UCSD-AML1 (cell line): ENCODE measurements around the gene ABTB2.
"Not testable (repeated sequence)": the region's sequence is repeated elsewhere in the genome, so short reads cannot be mapped to it uniquely, and the experiment has no call there.

Experiments used
- DNase-seq: peaks from one replicate; lab custom pipeline; 2025; ENCODE audit not compliant: unreplicated experiment; lab: John Stamatoyannopoulos, UW

The ABTB2 gene

DNA sequence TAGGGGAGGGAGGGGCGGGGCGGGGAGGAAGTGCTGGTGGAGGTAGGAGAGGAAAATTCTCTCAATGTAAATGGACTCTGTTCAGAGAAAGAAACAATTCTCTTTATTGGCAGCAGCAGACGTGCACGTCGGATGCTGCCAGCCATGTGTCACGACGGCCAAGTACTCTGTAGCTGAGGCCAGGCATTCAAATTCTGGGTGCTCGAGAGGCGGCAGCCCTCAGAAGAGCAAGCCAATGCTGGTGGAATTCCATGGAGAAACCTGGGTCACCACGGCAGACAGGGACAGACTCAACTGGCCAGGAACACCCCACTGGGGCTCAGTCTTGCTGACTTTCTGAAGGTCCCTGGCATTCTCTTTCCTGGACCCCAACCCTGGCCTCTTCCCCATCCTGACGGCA is 90.8 kb downstream of the ABTB2 start:
- peak; percentile 49 for DNase-seq

DNA sequence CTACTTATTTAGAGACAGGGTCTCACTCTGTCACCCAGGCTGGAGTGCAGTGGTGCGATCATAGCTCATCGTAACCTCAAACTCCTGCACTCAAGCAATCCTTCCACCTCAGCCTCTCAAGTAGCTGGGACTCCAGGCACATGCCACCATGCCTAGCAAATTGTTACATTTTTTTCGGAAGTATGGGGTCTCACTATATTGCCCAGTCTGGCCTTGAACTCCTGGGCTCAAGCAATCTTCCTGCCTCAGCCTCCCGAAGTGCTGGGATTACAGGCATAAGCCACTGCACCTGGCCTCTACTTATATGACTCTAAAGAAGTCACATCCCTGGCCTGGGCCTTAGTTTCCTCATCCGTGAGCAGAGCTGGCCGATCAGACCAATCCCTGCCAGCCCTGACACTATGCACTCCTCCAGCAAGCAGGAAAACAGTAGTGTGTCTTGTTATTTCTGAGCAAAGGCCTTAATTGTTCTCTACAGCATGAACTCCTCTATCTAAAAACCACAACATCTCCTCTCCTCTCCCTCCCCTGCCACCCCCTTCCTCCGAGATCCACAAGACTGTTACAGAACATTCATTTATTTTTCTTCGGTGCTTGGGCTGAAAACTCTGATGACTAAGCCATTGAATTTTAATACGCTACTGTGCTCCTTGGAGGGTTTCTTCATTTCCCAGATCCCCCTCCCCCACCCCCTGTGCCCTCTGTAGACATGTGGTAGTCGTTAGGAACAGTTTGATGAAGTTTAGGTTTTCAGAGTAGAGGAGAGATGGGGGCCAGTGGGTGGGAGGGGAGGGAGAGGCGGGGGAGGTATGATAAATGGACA is 91.5 kb downstream of the ABTB2 start:
- peak; percentile 59 for DNase-seq

DNA sequence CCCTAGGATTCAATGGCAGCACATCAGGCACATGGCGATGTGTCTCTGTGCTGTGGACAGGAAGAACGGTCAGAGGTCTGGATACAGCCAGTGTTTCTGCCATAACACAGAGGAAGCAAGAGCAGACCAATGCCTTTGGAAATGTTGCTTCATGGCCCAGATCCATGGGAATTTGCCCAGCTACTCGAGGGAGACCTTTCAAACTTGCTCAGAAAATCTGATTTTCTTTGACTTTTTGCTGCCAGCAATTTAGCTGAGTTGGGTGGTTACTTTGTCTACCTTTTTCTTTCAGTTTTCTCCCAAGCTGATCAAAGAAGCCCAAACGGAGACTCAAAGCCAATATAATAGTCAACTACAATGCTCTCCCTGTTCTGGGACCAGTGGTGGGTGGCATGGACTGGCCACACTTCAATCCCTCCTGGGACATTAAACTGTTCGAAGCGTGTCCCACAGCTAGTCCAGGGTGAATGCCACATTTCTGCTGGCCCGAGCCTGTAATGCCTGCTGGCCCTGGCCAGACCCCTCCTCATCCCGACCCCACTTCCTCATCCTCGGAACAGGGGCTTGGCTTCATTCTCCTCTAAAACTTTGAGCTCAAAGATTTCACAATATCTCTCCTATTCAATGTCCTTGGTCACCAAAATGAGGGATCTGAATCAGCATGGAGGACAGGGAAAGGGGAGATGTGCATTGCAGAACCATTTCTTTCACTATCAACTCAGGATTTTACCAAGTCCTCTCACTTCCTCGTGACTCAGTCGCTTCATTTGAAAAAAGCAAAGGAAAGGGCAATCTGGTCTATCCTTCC is 93.3 kb downstream of the ABTB2 start:
- DNase-seq: no peak

DNA sequence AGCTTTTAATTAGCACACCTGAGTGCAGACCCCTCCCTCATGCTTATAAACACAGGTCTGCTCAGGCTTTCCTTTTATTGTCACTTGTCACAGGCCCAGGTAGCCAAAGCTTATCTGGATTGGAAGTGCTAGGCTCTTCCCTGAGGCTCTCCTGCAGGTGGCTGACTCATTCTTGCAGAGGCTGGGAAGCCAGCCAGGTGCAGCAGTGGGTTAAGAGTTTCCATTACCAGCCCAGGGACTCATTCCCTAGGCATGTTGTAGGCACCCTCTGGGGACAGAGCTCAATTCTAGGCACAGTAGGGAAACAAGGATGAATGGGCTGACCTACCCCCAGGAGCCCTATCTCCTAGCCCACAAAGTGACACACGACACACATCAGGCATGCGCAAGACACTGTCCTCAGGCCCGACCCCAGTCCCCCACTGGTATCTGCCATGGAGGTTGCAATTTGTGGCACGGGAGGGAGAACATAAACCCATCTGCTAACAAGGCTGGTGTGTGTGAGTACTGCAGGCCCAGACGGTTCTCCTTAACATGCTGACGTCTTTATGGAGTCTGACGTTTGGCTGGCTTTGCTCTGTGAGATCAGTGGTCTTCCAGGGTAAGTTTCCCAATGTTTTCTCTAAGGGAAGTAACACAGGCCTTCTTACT is 94.2 kb downstream of the ABTB2 start:
- no peak for DNase-seq

DNA sequence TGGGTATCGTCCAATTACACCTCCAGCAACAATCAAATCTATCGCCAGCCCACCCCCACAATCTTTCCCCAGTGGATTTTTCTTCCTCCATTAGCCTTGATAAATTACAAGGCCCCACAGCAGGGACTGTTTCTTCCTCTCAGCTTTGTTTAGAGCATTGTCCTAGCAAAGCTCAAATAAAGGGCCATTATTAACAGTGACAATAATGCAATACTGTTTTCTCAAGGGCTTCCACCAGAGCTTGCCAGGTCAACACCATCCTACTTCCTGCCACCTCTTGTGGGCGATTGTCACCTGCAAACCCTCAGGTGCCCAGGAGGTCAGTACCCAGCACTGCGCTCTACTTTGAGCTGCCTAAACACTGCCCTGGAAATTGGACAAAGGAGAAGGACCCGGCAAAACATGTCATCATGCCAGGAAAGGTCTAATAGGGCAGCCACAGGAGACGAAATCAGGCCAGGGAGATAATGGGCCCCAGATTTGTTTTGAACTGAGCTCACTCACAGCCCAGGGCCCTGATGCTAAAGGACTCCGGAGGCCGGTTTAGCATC is 95.2 kb downstream of the ABTB2 start:
- no peak for DNase-seq

DNA sequence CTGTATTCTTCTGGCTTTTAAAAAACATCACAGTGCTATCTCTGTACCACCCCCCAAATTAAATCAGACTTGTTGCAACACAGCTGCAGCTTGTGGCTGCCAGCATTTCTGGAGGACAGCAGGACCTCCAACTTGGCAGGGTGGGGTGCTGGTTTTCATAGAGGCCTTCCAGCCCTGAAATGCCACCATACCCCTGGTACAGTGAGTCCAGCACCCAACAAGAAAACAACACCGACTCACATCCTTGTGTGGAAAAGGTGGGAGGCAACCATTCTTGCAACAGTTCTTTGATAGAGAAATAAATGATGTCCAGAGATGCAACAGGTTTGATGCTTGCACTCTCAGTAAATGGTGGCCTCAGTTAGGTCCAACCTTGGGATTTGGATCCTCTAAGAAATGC is 96.0 kb downstream of the ABTB2 start:
- no peak for DNase-seq

DNA sequence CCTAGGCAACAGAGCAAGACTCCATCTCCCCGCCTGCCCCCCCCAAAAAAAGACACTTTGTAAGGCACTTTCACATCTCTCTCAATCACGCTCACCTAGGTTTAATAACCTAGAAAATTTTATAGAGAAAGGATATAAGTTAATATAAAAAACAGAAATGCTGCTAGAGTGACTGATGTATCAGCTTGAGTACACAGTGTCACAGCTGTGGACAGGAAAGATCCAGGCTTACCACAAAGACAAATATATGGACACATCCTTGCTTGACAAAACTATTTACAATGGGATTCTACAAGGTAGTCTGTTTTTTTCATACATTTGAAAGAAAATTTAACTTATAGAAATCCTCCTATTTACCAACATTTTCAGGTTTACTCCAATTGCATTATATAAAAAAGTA is 96.7 kb downstream of the ABTB2 start:
- no peak for DNase-seq

DNA sequence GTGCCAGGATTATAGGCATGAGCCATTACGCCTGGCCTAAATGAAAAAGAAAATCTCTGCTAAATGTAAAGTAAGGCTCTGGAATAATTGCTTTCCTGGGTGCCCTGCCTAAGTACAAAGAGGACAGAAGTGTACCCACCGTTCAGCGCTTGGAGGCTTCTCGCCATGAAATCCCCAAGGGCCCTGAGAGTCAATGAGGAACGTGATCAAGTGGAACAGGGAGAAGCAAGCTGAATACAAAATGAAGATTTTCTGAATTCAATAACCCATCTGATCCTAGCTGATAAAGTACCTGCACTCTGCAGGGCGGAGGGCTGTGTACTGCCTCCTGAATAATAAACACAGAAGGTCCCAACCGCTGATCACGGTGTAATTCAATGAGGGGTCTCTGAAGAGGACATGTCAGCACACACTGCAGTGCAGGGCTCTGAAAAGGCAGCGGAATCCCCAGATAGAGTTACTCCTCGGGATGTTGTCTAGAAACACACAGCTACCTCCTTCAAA is 97.7 kb downstream of the ABTB2 start:
- DNase-seq: no peak

DNA sequence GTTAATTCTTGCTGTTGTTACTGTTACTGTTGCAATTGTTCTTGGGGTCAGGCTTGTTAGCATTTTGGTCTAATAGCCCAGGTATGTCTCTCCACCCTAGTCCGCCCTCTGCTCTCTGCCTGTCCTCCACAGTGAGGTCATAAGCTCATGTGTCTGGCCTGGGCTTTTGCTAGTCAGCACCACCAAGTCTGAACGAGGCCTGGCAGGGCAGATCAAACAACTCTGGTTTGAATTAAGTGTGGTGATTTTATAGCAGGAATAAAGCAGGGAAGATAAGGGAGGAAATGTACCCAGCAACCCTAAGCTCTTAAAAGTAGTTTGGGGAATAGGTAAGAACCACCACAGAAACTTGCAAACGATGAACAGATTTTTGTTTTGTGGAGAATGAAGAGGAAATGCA is 98.7 kb downstream of the ABTB2 start:
- DNase-seq: no peak

DNA sequence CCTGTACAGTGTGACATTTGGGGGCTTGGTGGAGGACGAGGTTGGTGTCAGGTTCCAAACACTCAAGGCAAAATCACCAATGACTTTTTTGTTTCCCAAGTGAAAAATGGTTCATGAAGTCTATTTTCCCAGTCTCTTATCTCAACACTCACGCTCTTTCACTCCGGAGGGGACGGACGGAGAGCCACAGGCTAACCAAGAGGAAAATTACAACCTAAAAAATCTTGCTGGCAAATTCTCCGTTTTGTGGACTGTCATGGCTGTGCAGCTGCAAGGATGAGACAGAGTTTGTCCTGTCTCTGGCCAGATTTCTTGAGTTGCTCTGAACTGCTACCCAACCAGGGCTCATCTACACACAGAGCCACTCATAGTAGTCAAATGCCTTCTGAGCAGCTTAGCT is 101.2 kb downstream of the ABTB2 start:
- no peak for DNase-seq

DNA sequence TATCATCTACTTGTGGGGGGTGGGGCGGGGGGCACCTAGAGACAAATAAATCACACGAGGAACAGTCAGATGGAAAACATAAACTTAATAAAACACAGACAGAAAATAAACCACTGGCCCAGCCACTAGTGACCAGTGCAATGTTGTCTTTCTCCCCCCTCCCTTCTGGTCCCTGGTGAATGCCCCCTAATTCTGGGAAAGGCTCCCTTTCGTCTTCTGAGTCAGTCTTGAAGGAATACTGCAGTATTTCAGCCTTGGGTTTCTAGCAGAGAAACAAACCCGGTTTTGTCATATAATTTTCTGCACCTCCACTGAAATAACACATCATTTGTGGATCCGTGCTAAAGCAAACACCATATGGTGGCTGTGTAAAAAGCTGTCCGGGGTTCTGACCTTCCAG is 101.7 kb downstream of the ABTB2 start:
- DNase-seq: no peak

DNA sequence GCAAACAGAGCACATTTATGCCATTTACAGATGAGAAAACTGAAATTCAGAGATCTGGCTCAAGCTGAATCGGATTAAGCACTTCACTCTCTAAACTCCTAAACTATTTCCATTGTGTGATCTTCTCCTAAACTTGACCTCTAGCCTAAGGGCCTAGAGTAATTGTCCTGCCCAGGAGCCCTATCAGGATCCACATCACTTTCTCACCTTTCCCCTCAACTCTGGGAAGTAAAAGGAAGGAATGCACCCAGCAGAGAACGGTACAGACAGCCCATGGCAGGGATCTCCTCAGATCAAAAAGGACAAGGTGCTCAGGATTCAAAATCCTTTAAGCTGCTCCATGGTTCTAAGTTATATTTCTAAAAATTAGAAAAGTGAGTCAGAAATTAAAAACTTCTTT is 102.7 kb downstream of the ABTB2 start:
- no peak for DNase-seq

DNA sequence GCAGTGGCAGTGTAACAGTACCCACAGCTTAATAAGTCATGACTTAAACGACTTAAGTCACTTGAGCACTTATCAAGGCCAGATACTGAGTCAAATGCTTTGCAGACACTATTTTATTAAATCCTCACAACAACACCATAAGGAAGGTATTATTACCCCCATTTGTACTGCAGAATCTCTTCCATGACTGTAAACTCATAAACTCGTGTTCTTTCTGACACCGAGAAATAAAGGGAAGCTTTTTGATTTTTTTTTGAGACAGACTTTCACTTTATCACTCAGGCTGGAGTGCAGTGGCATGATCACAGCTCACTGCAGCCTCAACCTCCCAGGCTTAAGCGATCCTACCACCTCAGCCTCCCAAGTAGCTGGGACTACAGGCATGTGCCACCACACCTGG is 103.8 kb downstream of the ABTB2 start:
- DNase-seq: no peak

DNA sequence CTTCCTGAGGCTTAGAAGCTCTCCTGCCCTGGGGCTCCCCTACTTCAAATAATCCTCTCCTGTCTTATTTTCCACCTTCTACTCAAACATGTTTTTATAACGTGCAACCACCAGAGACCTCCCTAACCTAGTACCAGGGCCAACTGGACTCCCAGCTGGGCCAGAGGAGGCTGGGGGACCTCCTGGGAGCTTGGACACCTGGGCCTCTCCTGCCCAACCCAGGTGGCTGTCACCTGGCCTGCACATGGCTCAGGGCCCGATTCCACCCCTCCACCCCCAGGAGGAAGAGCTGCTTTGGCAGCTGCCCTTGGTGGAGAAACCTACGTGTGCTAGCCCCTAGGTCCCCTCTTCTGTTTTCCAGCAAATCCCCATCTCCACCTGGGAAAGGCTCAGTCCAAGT is 105.2 kb downstream of the ABTB2 start:
- no peak for DNase-seq

DNA sequence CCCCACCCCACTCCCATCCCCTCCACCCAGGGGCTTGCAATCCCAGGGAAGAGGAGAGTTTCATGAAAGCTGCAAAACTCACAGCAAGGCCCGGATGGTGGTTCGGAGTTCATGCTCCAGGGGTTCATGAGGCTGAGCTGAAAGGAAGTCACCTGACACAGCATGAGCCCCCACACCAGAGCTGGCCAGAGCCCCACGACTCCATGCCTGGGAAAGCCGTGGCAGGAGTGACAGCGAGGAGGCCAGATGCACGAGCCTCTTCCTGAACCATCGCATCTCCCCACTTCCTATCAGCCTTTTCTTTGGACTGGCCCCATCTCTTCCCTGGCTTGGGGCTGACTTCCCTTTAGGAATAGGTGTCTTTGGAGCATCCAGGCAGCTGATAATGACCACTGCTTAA is 105.8 kb downstream of the ABTB2 start:
- DNase-seq: no peak

DNA sequence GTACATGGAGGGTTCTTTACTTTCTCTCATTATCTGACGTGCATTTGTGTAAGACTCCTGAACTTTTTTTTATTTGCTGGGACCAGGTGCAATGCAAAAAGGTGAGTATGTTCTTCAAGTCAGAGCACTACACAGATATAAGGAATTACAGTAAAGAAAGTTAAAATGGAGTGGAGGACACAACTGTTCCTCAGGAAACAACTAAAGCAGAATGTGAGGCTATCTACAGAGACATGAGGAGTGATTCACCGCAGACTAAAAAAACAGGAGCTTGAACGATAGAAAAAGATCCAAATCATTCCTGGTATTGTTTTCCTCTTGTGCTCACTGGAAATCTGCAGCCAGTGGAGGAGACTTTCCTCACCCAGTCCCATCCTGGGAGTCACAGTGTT is 106.2 kb downstream of the ABTB2 start:
- DNase-seq: no peak

DNA sequence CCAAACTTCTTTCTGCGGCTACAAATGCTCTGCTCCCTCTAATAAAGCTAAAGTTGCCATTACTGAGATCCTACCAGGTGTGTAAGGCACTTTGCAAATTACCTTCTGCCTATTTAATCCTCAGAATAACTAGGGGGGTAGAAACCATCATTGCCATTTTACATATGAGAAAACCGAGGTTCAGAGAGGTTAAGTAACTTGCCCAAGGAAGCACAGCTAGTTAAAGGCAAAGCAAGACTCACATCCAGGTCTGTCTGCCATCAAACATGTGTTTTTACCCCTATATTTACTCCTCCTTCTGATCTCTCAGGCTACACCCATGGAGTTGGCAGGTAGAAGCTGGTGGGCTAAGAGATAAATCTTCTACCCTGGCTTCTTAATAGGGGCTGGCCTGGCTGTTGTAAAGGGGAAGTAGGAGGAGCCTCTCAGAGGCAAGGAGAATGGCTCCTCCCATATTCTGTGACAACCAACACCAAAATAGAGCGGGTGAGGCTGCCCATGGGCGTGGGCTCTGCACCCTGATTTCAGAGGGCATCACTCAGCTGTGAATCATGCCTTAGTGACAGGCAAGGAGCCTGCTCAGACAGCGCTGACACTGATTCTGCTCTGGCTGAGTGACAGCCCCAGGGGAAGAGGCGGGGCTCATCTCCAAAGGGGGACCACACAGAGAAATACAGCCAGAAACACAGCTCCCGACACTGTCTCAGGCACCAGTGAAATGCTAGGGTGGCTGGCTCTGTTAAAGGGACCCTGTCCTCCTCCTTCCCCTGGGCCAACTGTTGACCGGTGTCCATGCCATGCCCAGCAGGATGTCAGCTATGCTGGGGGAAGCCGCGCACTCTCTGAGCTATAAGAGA is 106.8 kb downstream of the ABTB2 start:
- peak; percentile 39 for DNase-seq

DNA sequence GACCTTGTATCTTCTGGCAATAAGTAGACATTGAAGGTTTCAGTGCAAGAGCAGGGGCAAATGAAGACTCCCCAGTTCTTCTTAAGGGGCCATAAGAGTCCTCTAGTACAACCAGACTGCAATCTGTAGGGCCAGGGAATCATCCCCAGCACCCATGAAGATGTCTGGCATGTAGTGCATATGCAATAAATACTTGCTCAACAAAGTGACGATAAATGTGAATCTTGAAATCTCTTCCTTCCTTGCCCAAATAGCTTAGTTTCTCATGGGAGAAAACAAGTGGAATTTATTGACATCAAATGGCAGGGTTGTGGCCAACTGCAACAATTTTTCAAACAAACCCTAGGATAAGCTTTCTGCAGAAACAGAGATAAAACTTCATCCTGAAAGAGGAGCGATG is 107.6 kb downstream of the ABTB2 start:
- no peak for DNase-seq

DNA sequence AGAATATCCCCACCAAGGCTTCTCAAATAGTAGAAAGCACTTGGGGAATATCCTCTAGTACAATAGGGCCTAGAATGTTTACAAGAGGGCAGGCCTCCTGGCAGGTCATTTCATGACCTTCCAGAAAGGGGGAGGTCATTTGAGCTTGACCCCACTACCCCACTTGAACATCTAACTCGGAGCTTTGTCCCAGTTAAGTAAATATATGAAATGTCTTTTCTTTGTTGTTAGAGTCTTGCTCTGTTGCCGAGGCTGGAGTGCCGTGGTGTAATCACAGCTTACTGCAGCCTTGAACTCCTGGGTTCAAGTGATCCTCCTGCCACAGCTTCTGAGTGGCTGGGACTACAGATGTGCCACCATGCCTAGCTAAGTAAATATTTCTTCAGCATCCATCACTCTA is 108.4 kb downstream of the ABTB2 start:
- no peak for DNase-seq

DNA sequence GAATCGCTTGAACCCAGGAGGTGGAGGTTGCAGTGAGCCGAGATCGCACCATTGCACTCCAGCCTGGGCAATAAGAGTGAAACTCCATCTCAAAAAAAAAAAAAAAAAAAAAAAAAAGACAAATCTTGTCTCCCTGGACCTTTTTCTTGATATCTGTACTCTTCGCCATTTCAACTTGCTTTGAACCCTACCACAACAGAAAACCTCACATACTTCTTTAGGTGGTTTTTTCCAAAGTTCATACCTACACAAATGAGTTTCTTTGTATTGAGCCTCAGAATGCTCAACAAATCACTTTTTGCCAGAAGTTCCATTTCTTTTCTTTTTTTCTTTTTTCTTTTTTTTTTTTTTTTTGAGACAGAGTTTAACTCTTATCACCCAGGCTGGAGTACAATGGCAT is 111.3 kb downstream of the ABTB2 start:
- DNase-seq: not testable (repeated sequence)

DNA sequence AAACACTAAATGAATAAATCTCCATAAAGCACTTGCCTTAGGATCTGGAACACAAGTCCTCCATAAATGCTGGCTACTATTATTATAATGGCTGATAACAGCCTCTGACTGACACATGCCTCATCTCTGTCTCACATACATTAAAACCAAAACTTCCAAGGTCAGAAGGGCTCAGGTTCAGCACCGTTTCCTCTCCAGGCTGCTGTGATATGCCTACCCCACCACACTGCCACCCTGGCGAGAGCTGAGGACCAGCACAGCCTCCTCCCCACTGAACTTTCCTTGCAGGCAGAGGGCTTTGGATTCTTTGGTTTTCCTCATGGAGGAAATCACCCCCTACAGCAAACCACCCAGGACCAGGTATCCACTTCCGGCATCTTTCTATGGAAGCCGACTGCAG is 112.8 kb downstream of the ABTB2 start:
- no peak for DNase-seq
